ENCODE measurements around the gene PPP6R3.

GRCh38 chr11:68532727-68533369, 72.3 kb downstream of the PPP6R3 start:
- no peak for TF ChIP-seq CTCF (optimal IDR thresholded peaks at IDR 0.05 in 1 of 3, IDR thresholded peaks at IDR 0.05 in 1 of 3, conservative IDR thresholded peaks at IDR 0.05 in 1 of 3; ENCODE audit: extremely low read depth in 1 of 3, insufficient read depth in 2 of 3, low read length in 3 of 3)
- no peak for TF ChIP-seq EZH2 (IDR thresholded peaks at IDR 0.05; ENCODE audit: low read length)
